ENCODE results near the gene TPTE.
"Not testable (repeated sequence)": the region's sequence is repeated elsewhere in the genome, so short reads cannot be mapped to it uniquely, and the experiment has no call there.

Gene TPTE

GRCh38 chr21:10639746-10640145, 118.4 kb downstream of the TPTE start:
- not testable (repeated sequence) for H3K4me1 ChIP-seq (ENCODE audit: insufficient read depth, low read length); H3K9me3 ChIP-seq (ENCODE audit: control insufficient read depth, insufficient read depth, low read length); H3K36me3 ChIP-seq (ENCODE audit: insufficient read depth, low read length); H3K9ac ChIP-seq (ENCODE audit: low read depth, low read length)

GRCh38 chr21:10640446-10640845, 119.1 kb downstream of the TPTE start:
- Histone ChIP-seq H3K9me3 (ENCODE audit: control insufficient read depth, insufficient read depth, low read length) (no peaks in the 10 kb centered on the region), H3K9ac (ENCODE audit: low read depth, low read length) (no peak overlapping the region), H3K36me3 (ENCODE audit: insufficient read depth, low read length) (no peaks in the 10 kb centered on the region), H3K4me1 (ENCODE audit: insufficient read depth, low read length) (no peaks in the 10 kb centered on the region)

- Histone ChIP-seq H3K9me3 (ENCODE audit: control insufficient read depth, insufficient read depth, low read length) (no peaks in the 10 kb centered on the region), H3K4me1 (ENCODE audit: insufficient read depth, low read length) (no peaks in the 10 kb centered on the region), H3K36me3 (ENCODE audit: insufficient read depth, low read length) (no peaks in the 10 kb centered on the region), H3K9ac (ENCODE audit: low read depth, low read length) (no peak overlapping the region)
Observed at GRCh38 chr21:10641107-10641506, 119.7 kb downstream of the TPTE start.

GRCh38 chr21:10645667-10646066, 124.3 kb downstream of the TPTE start:
- H3K36me3 ChIP-seq (ENCODE audit: insufficient read depth, low read length); H3K4me1 ChIP-seq (ENCODE audit: insufficient read depth, low read length); H3K9me3 ChIP-seq (ENCODE audit: control insufficient read depth, insufficient read depth, low read length); H3K9ac ChIP-seq (ENCODE audit: low read depth, low read length): not testable (repeated sequence)

- H3K4me1 ChIP-seq (ENCODE audit: insufficient read depth, low read length); H3K36me3 ChIP-seq (ENCODE audit: insufficient read depth, low read length); H3K9me3 ChIP-seq (ENCODE audit: control insufficient read depth, insufficient read depth, low read length); H3K9ac ChIP-seq (ENCODE audit: low read depth, low read length): not testable (repeated sequence)
Observed at GRCh38 chr21:10649350-10650149, 128.2 kb downstream of the TPTE start.

GRCh38 chr21:10650297-10650696, 128.9 kb downstream of the TPTE start:
- H3K36me3 ChIP-seq (ENCODE audit: insufficient read depth, low read length); H3K9me3 ChIP-seq (ENCODE audit: control insufficient read depth, insufficient read depth, low read length); H3K4me1 ChIP-seq (ENCODE audit: insufficient read depth, low read length); H3K9ac ChIP-seq (ENCODE audit: low read depth, low read length): not testable (repeated sequence)

All from ES-I3 (cell line).